ENCODE measurements around the gene PRCC. TPM values are rescaled to one million over a fixed set of nuclear protein-coding genes. Genes with fewer than 3 reads are reported as not detected.

The PRCC gene
- total and polyA plus RNA-seq, 2 of the 8 experiments (the other 6 are each of a cell fraction or from before 2014, with no cell fraction given) = 95.2 to 115 TPM

DNA sequence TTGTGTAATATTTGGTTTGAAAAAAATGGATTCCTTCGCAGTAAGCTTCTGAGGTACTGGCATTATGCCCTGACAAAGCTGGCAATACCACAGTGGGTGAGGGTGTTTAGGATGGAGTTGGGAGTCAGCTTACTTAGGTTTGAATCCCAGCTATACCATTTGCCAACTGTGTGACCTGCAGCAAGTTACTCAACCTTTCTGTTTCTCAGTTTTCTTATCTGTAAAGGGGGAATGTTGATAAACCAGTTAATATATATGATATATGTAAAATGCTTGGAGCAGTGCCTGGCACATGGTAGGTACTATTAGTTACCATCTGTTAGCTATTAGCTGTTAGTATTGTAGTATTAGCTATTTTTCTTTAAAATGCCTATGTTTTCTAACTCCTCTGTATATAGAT, 11.0 kb upstream of the PRCC start:
- FAIRE-seq (no peak), DNase-seq (ENCODE audit: low read depth in 1 of 2, low spot score in 2 of 2) (no peak)
- H2BK20ac ChIP-seq (ENCODE audit: low read length) = no peak overlapping the region
- H3K79me1 ChIP-seq (ENCODE audit: low read depth, low read length) = peaks cover 5% of the 10 kb centered on the region; the same call in 1 of the 2 replicates
- H4K91ac ChIP-seq (replicated peaks; ENCODE audit: insufficient read length, low read length) = no peak overlapping the region
- no peak overlapping the region for H4K5ac ChIP-seq (ENCODE audit: insufficient read length, low read depth, low read length)
- H2BK5ac ChIP-seq (ENCODE audit: low read depth, low read length) = no peak overlapping the region
- H3K4me2 ChIP-seq (ENCODE audit: insufficient read depth in 1 of 2, low read depth in 2 of 2, low read length in 2 of 2) = no peak overlapping the region
- H3K23ac ChIP-seq (ENCODE audit: insufficient read length) = no peak overlapping the region
- no peak overlapping the region for H2AFZ ChIP-seq (ENCODE audit: low read length)
- H2AK5ac ChIP-seq (ENCODE audit: low read depth, low read length) = no peak overlapping the region
- no peak overlapping the region for H3K18ac ChIP-seq (ENCODE audit: extremely low read depth, low read length)
- 90% methylated on average over 1 of the region's 1 CpG; no CpG with 5 or more reads in 1 of the 2 experiments for whole genome bisulfite sequencing, 2 experiments (ENCODE audit: extremely low coverage in 1 of 2, insufficient coverage in 1 of 2, insufficient read length in 1 of 2, insufficient replicate concordance in 2 of 2, low coverage in 1 of 2, low lambda C conversion rate in 2 of 2, missing lambda C conversion rate in 1 of 2)
- no peak overlapping the region for H2BK120ac ChIP-seq (replicated peaks; ENCODE audit: low read depth, low read length)
- H4K20me1 ChIP-seq (replicated peaks in 1 of 2; ENCODE audit: control insufficient read depth in 1 of 2, insufficient read depth in 2 of 2, low read length in 2 of 2) = peaks cover 0 to 2% of the 10 kb centered on the region in 2 experiments
- H3K27ac ChIP-seq (ENCODE audit: low read depth, low read length) = no peak overlapping the region
- no peak overlapping the region for H3K4ac ChIP-seq (replicated peaks; ENCODE audit: insufficient read length, low read depth, low read length)
- H3K4me3 ChIP-seq (ENCODE audit: extremely low read depth in 1 of 4, insufficient read depth in 2 of 4, low read depth in 3 of 4, low read length in 4 of 4) = no peak overlapping the region
- CTCF ChIA-PET (ENCODE audit: partially characterized antibody) = interaction anchor here (0.6 to 4.2 kb wide), 9 partner anchors 16 to 826 kb away, joined by 3 to 29 read pairs (median 3); no protein-coding TSS in a partner anchor
- H2BK15ac ChIP-seq (ENCODE audit: low read length) = no peak overlapping the region
- POLR2A ChIA-PET (ENCODE audit: partially characterized antibody) = interaction anchor here (0.6 to 8.8 kb wide), 7 partner anchors 10 to 80 kb away, joined by 3 to 121 read pairs (median 3); partner anchors contain the start of genes ISG20L2, METTL25B, MRPL24 and PRCC
- H3K56ac ChIP-seq (replicated peaks; ENCODE audit: insufficient read length, low read depth, low read length) = no peak overlapping the region
- no peak for TF ChIP-seq CTBP2 (IDR thresholded peaks at IDR 0.05; ENCODE audit: borderline replicate concordance, insufficient read depth, insufficient read length, low read length)
- no peak for TF ChIP-seq TAF7 (optimal IDR thresholded peaks at IDR 0.05; ENCODE audit: borderline replicate concordance, low read depth, low read length)
- TF ChIP-seq, protein P1, sequence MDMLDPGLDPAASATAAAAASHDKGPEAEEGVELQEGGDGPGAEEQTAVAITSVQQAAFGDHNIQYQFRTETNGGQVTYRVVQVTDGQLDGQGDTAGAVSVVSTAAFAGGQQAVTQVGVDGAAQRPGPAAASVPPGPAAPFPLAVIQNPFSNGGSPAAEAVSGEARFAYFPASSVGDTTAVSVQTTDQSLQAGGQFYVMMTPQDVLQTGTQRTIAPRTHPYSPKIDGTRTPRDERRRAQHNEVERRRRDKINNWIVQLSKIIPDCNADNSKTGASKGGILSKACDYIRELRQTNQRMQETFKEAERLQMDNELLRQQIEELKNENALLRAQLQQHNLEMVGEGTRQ (IDR thresholded peaks at IDR 0.05; ENCODE audit: low read length) = no peak
- TF ChIP-seq YY1 (IDR thresholded peaks at IDR 0.05; ENCODE audit: low read depth, low read length) = no peak
- TF ChIP-seq BCL11A (IDR thresholded peaks at IDR 0.05; ENCODE audit: low read depth in 2 of 2, low read length in 2 of 2) = no peak
- TF ChIP-seq CREB1 (IDR thresholded peaks at IDR 0.05) = no peak
- TF ChIP-seq PHF8 (conservative IDR thresholded peaks at IDR 0.05; ENCODE audit: low read depth, low read length) = no peak
- no peak for TF ChIP-seq EGR1 (IDR thresholded peaks at IDR 0.05; ENCODE audit: borderline replicate concordance, low read depth, low read length)
- no peak for TF ChIP-seq JUN (IDR thresholded peaks at IDR 0.05; ENCODE audit: low read depth, low read length)
- no peak for TF ChIP-seq TBP (IDR thresholded peaks at IDR 0.05; ENCODE audit: low read depth, low read length)
- TF ChIP-seq CBX8 (IDR thresholded peaks at IDR 0.05; ENCODE audit: borderline replicate concordance, low read depth, low read length) = no peak
- no peak for TF ChIP-seq NANOG (IDR thresholded peaks at IDR 0.05; ENCODE audit: insufficient read depth, low read depth, low read length, poor library complexity, severe bottlenecking)
- peaks cover 3 to 12% (median 4%) of the 10 kb centered on the region in 4 experiments; a peak in 6 of 7 replicates for H3K4me1 ChIP-seq (replicated peaks in 1 of 4; ENCODE audit: control insufficient read depth in 3 of 4, insufficient read depth in 4 of 4, low read length in 3 of 4)
- no peak overlapping the region for H3K14ac ChIP-seq (ENCODE audit: insufficient read length)
- H2BK12ac ChIP-seq (ENCODE audit: low read depth, low read length) = no peak overlapping the region
- H3K23me2 ChIP-seq (ENCODE audit: low read depth, low read length) = peaks cover 4% of the 10 kb centered on the region; the same call in 1 of the 2 replicates
- H3K9me3 ChIP-seq (ENCODE audit: insufficient read depth in 2 of 2, low read depth in 1 of 2, low read length in 1 of 2) = no peaks in the 10 kb centered on the region
- no peak overlapping the region for H4K8ac ChIP-seq (ENCODE audit: extremely low read depth, insufficient read depth, low read length)
- H3K27me3 ChIP-seq (replicated peaks in 1 of 4; ENCODE audit: control insufficient read depth in 3 of 4, extremely low read depth in 1 of 4, insufficient read depth in 3 of 4, low read length in 3 of 4) = no peaks in the 10 kb centered on the region
- no peak overlapping the region for H3K9ac ChIP-seq (replicated peaks in 1 of 4; ENCODE audit: extremely low read depth in 1 of 4, low read depth in 3 of 4, low read length in 3 of 4)
- H3K36me3 ChIP-seq (ENCODE audit: control insufficient read depth in 2 of 4, insufficient read depth in 4 of 4, low read length in 3 of 4) = no peaks in the 10 kb centered on the region
- peaks cover 0 to 14% of the 10 kb centered on the region in 2 experiments; a peak in 2 of 4 replicates for H3K79me2 ChIP-seq (ENCODE audit: control insufficient read depth in 1 of 2, insufficient read depth in 2 of 2, low read length in 2 of 2)
